HG03565 (cell line): ENCODE measurements around the gene MAP2K7.
A peak's percentile ranks its signal among the peaks of the same experiment; 100 is the strongest.

Experiments
- ATAC-seq: cut with Tn5 transposase; IDR thresholded peaks from one replicate; pipeline ENCODE4 v1.9.1; 2021; ENCODE audit warnings: mild to moderate bottlenecking, moderate library complexity; ENCODE audit not compliant: unreplicated experiment

MAP2K7 gene

DNA sequence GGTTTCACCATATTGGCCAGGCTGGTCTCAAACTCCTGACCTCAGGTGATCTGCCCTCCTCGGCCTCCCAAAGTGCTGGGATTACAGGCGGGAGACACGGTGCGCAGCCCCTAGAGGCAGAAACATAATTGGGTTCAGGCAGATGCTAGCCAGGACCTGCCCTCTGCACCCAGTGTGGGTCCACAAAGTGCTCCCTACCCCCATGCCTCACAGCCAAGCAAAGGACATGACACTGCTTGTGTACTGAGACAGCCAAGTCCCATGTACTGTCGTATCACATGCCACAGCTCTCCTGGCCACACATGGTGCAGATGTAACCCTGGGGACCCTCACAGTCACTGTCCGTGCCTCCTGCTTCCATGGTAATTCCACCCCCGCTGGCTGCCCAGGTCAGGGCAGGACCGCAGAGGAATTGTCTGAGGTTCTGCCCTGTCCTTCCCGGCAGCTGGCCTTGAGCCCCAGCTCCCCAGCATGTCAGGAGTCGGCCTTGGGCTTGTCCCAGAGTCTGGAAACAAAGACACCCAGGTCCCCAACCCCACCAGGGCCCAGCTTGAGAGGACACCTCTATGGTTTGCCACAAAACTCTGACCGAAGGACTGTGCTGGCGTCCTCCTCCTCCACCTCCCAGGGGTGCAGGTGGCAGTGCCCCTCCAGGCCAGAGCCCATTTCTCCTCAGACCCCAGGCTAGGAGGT is 37.1 kb upstream of the MAP2K7 start:
- no peak for ATAC-seq

DNA sequence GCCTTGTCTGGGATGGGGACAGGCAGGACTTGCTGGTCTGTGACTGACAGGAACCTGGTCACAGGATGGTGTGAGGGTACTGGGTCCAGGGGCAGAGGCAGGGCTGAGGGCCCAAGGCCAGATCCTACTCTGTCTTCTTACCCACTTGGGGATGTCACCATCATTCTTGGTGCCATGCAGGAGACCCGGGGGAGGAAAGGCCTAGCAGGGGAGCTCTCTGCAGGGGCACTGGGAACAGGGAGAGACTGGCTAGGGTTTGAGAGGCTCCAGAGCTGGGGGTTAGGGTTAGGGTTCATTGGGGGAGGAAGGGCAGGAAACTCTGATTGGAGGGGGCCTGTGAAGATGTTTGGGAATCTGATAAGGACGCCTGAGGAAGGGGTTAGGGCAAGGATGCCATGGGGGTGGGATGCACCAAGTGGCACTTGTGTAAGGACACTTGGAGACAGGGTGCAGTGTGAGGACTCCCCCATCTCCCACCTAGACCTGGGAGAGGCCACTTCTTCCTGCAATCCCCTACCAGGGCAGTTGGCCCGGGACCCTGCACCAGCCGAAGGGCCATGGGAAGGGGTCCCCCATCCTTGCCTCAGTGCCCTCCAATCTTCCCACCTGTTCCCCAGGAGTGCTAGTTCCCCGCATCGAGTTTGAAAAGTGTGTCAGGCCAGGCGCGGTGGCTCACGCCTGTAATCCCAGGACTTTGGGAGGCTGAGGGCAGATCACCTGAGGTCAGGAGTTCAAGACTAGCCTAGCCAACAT is 36.4 kb upstream of the MAP2K7 start:
- ATAC-seq = no peak

DNA sequence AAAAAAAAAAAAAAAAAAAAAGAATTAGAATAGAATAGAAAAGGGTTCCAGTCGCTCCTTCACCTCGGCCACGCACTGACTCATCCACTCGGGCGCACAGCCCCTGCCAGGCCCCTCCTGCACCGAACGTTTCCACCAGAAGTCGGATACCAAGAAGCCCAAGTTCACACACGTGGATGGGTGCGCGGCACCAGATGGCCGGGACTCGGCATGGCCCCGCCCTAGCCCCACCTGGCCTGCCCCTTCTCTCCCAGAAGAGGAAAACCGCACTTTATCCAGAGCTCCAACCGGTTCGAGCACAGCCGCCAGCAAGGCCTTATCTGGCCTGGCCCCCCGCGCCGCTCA is 35.4 kb upstream of the MAP2K7 start:
- ATAC-seq = no peak

DNA sequence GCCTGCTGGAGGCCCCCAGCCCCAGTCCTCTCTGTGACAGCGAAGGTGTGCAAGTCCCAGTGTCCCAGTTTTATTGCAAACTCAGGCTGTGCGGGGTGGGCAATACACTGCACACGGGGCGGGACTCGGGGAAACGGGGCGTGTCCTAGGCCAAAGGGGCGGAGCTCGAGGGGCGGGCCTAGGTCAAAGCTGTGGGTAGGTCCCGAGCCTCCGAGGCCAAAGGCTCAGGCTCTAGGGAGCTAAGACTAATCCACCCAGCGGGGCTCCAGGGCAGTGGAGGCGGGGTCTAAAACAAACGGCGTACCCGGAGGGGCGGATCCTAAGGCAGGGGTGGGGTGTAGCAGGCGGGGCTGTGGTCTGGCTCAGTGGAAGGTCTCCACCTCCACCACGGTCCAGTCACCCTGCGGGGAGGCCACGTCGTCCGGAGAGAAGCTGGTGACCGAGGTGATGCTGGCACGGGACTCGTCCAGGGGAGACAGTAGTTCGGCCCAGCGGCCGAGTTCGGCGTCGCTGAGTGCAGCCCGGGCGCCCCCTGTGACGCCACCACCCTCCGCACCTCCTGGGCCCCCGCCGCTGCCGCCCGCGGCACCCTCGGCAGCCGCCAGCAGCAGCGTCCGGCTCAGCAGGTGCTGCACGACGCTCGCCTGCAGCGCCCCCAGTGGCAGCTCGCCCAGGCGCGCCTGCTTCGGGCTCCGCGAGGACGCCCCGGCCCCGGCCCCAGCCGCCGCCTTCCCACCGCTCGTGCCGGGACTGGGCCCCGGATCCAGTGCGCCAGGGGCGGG is 34.8 kb upstream of the MAP2K7 start:
- peak; percentile 45 for ATAC-seq

DNA sequence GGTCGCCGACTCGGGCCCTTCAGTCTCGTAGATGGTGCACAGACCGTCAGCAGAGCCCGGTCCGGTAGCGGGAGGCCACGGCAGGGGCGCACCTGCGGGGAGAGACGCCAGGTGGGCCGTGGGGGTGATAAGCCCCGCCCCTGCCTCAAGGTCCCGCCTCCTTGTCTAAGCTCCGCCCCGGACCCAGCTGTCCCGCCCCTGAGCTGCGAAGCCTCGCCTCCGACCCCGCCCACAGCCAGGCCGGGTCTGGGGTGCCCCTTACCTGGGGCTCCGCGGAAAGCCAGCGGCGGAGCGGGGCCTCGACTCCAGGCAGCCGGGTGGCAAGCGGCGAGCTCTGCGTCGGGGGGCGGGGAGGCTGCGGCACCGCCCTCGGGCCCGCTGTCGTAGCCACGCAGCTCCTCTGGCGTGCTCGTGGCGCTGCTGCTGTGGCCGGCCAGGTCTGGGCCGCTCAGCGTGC is 34.2 kb upstream of the MAP2K7 start:
- ATAC-seq = peak; percentile 39

DNA sequence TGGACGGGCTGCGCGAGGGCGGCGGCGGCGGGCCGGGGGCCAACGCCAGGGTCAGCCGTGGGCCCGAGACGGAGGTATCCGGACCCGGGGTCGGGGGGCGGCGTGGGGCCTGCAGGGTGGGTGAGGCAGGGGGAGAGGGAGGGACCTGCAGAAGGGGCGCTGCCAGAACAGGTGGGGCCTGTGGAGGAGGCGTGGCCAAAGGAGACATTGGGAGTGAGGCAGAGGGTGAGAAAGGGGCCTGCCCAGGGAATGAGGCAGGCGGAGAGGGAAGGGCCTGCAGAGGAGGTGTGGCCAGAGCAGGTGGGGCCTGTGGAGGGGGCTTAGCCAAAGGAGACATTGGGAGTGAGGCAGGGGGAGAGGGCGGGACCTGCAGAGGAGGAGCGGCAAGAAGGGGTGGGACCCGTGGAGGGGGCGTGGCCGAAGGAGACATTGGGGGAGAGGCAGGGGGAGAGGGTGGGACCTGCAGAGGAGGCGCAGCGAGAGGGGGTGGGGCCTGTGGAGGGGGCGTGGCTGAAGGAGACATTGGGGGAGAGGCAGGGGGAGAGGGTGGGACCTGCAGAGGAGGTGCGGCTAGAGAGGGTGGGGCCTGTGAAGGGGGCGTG is 33.7 kb upstream of the MAP2K7 start:
- ATAC-seq = no peak

DNA sequence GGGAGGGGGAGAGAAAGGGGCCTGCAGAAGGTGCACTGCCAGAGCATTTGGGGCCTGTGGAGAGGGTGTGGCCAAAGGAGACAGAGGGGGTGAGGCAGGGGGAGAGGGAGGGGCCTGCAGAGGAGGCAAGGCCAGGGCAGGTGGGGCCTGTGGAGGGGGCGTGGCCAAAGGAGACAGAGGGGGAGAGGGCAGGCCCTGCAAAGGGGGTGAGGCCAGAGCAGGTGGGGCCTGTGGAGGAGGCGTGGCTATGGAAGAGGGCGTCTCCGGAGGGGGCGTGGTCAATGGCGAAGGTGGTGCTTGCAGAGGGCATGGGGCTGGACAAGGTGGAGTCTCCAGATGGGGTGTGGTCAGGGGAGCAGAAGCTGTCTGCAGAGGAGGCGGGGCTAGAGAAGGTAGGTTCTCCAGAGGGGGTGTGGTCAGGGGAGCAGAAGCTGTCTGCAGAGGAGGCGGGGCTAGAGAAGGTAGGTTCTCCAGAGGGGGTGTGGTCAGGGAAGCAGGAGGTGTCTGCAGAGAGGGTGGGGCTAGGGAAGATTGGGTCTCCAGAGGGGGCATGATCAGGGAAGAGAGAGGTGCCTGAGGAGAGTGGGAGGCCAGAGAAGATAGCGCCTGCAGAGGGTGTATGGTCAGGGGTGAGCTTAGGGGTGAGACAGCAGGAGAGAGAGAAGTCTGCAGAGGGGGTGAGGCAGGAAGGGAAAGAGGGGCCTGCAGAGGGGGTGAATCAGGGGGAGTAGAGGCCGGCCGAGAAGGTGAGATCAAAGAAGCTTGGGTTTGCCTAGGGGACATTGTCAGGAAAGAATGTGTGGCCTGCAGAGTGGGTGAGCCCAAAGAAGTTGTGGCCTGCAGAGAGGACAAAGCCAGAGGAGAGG is 32.9 kb upstream of the MAP2K7 start:
- no peak for ATAC-seq

DNA sequence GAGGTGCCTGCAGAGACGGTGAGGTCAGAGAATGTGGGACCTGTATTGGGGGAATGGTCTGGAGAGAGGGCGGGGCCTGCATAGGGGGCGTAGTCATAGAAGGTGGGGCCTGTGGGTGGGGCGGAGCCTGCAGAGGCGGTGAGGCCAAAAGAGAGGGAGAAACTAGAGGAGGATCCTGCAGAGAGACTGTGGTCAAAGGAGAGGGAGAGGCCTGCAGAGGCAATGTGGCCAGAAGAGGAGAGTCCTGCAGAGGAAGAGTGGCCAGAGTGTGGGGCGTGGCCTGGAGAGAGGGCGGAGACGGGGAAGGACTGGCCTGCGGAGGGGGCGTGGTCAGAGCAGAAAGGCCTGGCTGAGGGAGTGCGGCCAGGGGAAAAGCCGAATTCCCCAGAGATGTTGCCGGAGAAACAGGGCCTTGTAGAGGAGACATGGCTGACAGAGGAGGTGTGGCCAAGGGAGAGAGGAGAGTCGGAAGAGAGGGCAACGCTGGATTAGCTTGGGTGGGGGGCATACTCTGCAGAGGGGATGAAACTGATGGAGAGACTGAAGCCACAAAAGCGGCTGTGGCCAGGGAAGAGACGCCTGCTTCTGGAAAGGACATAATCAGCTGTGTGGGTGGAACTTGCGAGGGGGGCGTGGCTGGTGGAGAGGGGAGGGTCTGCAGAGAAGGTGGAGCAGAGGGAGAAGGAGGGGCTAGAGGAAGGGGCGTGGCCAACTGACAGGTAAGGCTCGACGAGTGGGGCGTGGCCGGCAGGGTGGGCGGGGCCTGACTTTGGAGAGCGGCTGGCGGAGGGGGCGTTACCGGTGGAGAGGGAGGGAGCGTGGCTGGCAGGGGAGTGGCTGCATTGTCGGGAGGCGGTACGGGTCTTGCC is 32.0 kb upstream of the MAP2K7 start:
- no peak for ATAC-seq

DNA sequence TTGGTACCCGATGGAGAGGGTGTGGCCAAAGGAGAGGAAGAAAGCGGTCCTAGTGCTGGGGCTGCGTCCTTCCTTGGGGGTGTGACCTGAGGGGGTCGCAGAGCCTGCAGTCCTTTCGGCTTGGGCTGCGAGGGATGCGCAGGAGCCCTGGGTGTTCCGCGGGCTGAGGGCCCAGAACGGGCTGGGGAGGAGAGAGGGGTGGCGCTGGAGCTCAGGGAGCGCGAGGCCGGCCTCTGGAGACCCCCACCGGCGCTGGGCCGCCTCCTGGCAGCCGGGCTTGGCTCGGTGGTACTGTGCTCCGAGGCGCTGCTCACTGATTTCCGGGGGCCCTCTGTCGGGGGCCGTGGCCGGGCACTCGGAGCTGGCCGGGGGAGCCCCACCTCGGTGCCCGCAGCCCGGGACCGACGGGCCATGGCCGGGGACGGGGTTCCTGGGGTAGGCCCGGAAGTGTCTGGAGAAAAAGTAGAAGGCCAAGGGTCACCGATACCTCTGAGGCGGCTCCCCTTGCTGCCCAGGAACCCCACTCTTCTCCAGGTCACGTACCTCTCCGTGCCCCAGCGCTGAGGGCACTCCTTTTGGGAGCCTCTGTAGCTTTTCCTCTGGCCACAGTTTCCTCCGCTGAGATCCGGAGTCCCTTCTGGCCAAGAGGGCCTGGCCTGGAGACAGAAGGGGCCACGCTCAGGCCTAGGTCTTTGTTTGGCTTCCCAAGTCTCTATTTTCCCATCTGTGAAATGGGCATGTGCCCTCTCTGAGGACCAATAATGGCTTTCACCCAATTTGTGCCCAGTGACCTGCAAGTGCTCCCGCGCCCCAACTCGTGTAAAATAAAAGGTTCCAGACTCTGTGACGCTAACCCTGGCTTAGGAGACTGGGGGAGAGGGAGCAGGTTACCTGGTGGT is 31.1 kb upstream of the MAP2K7 start:
- no peak for ATAC-seq

DNA sequence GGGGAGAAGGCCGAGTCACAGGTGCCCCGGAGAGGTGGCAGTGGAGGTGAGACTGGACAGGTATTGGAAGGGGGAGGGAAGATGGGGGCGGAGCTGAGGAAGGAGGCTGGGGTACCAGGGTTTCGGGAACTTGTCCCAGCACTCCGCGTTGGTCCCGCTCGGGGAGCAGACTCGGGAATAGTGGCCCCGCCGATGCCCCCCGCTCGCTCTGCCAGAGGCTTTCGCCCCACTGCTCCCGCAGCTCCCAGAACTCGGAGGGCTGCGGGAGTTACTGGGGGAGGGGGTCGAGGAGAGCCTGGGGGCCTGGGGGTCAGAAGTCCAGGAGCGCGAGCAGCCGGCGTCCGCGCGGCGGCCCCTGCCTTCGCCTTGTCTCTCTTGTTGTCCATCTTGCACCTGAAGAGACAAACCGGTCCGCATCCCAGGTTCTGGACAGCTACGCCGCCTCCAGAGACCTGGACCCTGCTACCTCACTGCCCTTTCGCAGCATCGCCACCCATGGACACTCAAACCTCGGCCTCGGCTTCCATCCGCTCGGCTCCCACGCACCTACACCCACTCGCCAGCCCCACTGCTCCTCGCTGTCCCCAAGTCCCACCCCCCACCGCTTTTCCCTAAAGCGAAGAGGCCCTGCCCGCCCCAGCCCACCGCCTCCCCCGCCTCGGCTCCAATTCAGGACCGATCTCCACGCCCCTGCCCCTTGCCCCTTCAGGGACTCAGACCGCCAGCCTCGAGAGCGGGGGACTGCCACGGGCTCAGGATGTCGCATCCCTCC is 30.2 kb upstream of the MAP2K7 start:
- no peak for ATAC-seq

DNA sequence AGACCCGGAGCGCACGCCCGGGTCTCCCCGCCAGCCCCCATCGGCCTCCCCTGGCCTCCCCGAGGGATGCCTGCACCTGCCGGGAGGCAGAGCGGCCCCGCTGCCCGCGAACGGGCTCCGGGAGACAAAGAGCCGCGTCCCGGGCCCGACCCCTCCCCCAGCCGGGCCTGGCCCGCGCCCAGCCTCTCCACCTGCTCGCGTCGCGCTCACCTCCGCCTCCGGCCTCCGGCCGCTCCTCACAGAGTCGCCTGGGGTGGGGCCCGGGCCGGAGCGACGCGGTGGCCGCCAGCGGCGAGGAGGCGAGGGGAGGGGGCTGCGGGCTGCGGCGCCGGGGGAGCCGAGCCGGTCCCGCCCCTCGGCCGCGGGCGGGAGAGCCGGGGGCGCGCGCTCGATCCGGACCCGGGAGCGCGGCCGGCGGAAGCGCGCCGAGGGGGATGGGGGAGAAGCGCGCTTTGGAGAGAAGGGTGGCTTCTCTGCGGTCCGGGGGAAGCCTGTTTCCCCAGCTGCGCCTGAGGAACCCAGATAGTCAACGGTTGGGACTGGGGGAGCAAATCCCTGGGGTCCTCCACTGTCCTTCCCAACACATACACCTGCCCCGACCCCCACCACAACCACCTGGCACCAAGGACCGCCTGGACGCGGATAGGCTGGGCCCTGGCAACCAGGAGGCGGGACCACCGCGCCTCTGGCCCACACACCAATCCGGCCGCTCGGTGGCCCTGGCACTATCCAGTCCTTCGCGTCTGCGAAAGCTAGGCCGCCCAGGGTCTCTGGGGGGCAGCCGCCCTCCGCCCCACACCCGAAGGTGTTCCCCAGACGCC is 29.4 kb upstream of the MAP2K7 start, which contains the start of gene PRR36:
Gene PRR36 (minus strand): TSS at position 315 of the 821 bp plus-strand sequence. CDS start 701 bp downstream, outside the sequence.
- ATAC-seq = no peak

DNA sequence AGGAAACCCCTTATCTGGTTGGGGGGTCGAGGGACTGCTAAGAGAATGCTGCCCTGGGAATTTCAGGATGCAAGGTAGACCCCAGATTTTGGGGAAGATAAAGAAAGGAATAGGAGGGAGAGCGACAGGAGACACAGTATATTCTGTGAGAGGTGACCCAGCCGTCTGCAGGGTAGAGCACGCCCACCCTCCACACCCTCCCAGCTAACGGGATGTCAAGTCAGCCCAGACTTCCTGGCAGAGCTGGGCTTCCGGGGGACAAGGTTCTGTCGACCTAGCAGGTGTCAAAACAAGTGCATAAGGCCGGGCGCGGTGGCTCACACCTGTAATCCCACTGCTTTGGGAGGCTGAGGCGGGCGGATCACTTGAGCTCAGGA is 28.8 kb upstream of the MAP2K7 start:
- ATAC-seq = no peak

DNA sequence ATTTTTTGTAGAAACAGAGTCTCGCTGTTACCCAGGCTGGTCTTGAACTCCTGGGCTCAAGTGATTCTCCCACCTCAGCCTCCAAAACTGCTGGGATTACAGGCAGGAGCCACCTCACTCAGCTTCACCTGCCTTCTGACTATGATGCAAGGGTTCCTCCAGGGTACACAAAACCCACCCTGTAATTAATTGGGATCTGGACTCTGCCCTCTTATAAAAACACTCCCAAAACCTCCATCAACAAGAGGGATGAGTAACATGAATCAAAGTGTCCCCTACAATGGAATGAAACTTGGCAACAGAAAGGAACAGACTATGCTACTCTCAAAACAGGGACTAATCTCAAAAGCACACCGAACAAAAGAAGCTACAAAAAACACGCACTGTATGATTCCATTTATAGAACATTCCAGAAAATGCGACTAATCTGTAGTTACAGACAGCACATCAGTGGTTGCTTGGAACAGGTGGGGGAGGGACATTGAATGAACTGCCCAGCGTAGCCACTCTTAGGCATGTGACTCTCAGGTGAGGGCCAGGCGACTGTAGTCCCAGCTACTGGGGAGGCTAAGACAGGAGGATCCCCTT is 26.3 kb upstream of the MAP2K7 start:
- ATAC-seq = no peak

DNA sequence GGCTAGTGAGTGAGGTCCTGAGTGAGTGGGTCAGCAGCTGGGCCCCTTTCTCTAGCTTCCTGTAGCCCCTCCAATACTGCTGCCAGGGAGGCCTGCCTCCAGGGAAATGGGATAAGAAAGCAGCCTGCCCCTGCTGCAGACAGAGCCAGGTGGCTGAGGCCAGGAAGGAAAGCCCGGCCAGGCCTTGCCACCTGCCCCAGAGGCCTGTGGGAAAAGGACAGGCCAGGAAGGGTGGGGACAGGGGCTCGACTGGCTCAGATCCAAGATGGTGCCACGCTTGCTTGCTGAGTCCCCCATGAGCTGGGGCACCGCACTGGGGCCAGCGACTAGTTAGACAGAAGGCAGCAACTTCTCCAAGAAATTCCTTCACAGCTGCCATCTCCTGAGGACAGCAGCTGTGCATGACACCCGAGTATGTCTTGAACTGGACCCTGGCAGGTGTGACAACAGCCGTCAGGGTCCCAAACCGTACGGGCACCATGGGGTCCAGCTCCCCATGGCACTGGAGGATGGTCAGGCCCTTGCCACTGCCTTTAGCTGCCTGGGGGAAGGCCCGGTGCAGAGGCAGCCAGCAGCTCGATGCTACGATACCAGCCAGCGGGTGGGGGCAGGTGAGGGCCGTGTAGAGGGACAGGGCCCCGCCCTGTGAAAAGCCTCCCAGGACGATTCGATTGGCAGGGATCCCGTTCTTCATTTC is 24.4 kb upstream of the MAP2K7 start:
- no peak for ATAC-seq

DNA sequence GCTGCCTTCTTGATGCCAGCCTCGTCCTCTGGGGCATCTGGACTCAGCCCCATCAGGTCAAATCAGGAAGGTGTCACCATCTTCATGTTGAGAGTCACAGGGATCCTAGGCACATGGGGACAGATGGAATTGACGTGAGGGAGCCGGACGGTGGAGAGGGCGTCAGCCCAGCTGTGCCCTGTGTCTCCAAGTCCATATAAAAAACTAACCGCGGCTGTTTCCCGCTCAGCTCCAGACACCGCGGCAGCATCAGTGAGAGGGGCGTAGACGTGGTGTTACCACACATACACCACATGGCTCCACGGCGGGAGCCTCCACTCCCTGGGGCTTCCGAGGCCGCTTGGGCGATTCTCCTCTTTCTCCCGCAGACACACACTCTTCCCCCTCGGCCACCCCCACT is 23.8 kb upstream of the MAP2K7 start:
- no peak for ATAC-seq

DNA sequence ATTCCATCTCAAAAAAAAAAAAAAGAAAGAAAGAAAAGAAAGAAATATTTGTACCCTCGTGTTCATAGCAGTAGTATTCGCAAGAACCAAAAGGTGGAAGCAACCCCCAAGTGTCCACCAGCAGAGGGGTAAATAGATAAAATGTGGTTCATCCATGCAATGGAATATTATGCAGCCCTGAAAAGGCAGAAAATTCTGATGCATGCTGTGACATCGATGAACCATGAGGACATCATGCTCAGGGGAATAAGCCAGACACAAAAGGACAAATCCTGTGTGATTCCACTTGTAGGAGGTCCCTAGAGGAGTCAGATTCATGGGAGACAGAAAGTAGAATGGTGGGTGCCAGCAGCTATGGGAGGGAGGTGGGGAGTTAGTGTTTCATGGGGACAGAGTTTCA is 21.8 kb upstream of the MAP2K7 start:
- ATAC-seq = no peak
